DND-41 (cell line): Measurements from ENCODE around the gene DPEP1.

Experiments used
- EZH2 ChIP-seq: IDR thresholded peaks from 3 replicates; pipeline ENCODE4 v1.6.1; 2012; ENCODE audit warnings: borderline replicate concordance, low read depth, mild to moderate bottlenecking, moderate library complexity, low read length, inconsistent platforms; ENCODE audit not compliant: severe bottlenecking
- TF ChIP-seq, protein P1 (sequence below): IDR thresholded peaks from 2 replicates; pipeline ENCODE4 v1.5.1; 2012; ENCODE audit warnings: borderline replicate concordance, low read length, moderate library complexity, mild to moderate bottlenecking; ENCODE audit not compliant: poor library complexity, severe bottlenecking; ENCODE audit errors: extremely low read depth

DNA sequence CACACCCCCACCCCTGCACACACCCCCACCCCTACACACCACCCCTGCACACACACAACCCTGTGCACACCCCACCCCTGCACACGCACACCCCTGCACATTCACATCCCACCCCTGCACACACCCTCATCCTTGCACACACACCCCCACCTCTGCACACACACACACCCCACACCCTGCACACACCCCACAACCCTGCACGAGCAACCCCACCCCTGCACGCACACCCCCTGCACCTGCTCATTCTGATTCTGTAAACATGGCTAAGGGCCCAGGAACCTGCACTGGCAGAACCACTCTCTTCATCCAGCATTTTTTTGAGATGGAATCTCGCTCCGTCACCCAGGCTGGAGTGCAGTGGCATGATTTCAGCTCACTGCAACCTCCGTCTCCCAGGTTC, 25.9 kb downstream of the DPEP1 start:
- TF ChIP-seq, protein P1, sequence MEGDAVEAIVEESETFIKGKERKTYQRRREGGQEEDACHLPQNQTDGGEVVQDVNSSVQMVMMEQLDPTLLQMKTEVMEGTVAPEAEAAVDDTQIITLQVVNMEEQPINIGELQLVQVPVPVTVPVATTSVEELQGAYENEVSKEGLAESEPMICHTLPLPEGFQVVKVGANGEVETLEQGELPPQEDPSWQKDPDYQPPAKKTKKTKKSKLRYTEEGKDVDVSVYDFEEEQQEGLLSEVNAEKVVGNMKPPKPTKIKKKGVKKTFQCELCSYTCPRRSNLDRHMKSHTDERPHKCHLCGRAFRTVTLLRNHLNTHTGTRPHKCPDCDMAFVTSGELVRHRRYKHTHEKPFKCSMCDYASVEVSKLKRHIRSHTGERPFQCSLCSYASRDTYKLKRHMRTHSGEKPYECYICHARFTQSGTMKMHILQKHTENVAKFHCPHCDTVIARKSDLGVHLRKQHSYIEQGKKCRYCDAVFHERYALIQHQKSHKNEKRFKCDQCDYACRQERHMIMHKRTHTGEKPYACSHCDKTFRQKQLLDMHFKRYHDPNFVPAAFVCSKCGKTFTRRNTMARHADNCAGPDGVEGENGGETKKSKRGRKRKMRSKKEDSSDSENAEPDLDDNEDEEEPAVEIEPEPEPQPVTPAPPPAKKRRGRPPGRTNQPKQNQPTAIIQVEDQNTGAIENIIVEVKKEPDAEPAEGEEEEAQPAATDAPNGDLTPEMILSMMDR: no peak
- TF ChIP-seq EZH2: no peak
